ENCODE results near the gene OSBPL5. TPM values are rescaled to one million over a fixed set of nuclear protein-coding genes. Genes with fewer than 3 reads are reported as not detected.

Gene OSBPL5
- polyA plus RNA-seq, 3 donors, result 3.1 to 30.3 (median 6.8) TPM

- peak overlapping the region in 1 of 2 donors; percentile 20 for H3K27ac ChIP-seq (ENCODE audit: low read depth in 1 of 2, low read length in 2 of 2)
- no peak overlapping the region for H2AFZ ChIP-seq (ENCODE audit: insufficient read depth, low read depth, low read length, poor library complexity, severe bottlenecking)
- peaks cover 40 to 70% of the 10 kb centered on the region in 2 donors for H3K36me3 ChIP-seq (replicated peaks in 1 of 2; ENCODE audit: control insufficient read depth in 1 of 2, insufficient read depth in 2 of 2, low read length in 2 of 2)
- H3K4me1 ChIP-seq (ENCODE audit: control insufficient read depth in 1 of 2, insufficient read depth in 2 of 2, low read length in 2 of 2), result peaks cover 4 to 6% of the 10 kb centered on the region in 2 donors
- H3K4me3 ChIP-seq (replicated peaks in 1 of 3; ENCODE audit: low read depth in 2 of 3, low read length in 3 of 3), result no peak overlapping the region
- H3K4me2 ChIP-seq (replicated peaks; ENCODE audit: extremely low read depth, low read length, poor library complexity, severe bottlenecking), result no peak overlapping the region
- Mint-ChIP-seq H3K9me3 (no peaks in the 10 kb centered on the region), H3K27me3 (ENCODE audit: low read depth in 3 of 3) (no peaks in the 10 kb centered on the region), H3K36me3 (peaks cover 28 to 71% of the 10 kb centered on the region in 2 donors), H3K27ac (peak overlapping the region in 1 of 7 donors; percentile 16), H3K4me1 (peaks cover 10% of the 10 kb centered on the region), H3K4me3 (no peak overlapping the region)
- peaks cover 13% of the 10 kb centered on the region for H4K20me1 ChIP-seq (ENCODE audit: insufficient read depth, low read length)
- 80% methylated on average over 13 of the region's 14 CpGs for WGBS (ENCODE audit: insufficient coverage)
- H3K79me2 ChIP-seq (ENCODE audit: insufficient read depth, low read length), result no peaks in the 10 kb centered on the region
- TF ChIP-seq, protein P1, sequence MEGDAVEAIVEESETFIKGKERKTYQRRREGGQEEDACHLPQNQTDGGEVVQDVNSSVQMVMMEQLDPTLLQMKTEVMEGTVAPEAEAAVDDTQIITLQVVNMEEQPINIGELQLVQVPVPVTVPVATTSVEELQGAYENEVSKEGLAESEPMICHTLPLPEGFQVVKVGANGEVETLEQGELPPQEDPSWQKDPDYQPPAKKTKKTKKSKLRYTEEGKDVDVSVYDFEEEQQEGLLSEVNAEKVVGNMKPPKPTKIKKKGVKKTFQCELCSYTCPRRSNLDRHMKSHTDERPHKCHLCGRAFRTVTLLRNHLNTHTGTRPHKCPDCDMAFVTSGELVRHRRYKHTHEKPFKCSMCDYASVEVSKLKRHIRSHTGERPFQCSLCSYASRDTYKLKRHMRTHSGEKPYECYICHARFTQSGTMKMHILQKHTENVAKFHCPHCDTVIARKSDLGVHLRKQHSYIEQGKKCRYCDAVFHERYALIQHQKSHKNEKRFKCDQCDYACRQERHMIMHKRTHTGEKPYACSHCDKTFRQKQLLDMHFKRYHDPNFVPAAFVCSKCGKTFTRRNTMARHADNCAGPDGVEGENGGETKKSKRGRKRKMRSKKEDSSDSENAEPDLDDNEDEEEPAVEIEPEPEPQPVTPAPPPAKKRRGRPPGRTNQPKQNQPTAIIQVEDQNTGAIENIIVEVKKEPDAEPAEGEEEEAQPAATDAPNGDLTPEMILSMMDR (IDR thresholded peaks at IDR 0.05), result no peak
- intact Hi-C loops (cut with micrococcal nuclease), result loop anchor here (5.0 kb wide), 3 partner anchors 54 to 559 kb away; no protein-coding TSS in a partner anchor
- no peak overlapping the region for H3K9ac ChIP-seq (ENCODE audit: insufficient read depth, low read length, poor library complexity, severe bottlenecking)
- H3K9me3 ChIP-seq (replicated peaks in 1 of 2; ENCODE audit: control insufficient read depth in 1 of 2, insufficient read depth in 1 of 2, low read length in 2 of 2), result no peaks in the 10 kb centered on the region
- H3K27me3 ChIP-seq (ENCODE audit: control insufficient read depth in 2 of 2, insufficient read depth in 2 of 2, low read length in 2 of 2), result no peaks in the 10 kb centered on the region
- no peak for DNase-seq
Observed at GRCh38 chr11:3091081-3091845, 73.8 kb downstream of the OSBPL5 start.

DNA sequence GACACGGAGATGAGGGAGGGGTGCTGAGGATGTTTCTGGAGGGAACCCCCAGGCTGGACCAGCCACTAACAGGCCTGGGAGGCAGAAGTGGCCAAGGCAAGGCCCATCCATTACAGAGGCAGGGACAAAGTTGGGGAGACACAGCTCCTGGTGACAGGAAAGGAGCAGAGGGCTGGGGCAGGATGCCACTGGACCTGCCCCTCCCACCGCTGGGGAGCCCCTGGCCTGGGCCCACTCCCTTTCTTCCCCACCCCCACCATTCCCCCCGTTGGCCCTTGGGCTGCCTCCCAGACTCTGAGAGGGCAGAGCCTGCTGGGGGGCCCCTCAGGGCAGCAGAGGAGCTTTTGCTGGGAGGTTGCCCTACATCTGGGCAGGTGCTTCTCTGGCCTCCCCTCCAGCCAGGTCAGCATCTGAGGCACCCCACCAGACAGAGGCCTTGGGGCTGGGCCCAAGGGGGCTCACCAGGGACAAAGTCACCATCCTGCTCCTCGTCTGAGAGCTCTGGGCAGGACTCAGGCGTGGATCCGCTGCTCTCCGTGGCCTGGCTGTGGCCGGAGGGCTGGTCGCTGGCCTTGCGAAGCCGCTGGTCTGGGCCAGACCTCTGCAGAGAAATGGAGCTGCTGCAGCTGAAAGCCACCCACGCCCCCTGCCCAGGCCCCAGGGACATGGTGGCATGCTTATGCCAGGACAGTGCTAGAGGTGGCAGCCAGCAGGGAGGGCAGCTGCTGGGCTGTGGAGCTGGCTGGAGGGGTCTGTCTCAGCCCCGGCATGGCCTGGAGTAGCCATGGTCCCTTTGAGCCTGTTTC is 74.8 kb downstream of the OSBPL5 start:
- Histone ChIP-seq H3K36me3 (replicated peaks in 1 of 2; ENCODE audit: control insufficient read depth in 1 of 2, insufficient read depth in 2 of 2, low read length in 2 of 2) (peaks cover 36 to 60% of the 10 kb centered on the region in 2 donors), H3K4me3 (replicated peaks in 1 of 3; ENCODE audit: low read depth in 2 of 3, low read length in 3 of 3) (no peak overlapping the region), H4K20me1 (ENCODE audit: insufficient read depth, low read length) (peaks cover 13% of the 10 kb centered on the region), H3K79me2 (ENCODE audit: insufficient read depth, low read length) (no peaks in the 10 kb centered on the region), H3K27me3 (ENCODE audit: control insufficient read depth in 2 of 2, insufficient read depth in 2 of 2, low read length in 2 of 2) (no peaks in the 10 kb centered on the region), H3K27ac (ENCODE audit: low read depth in 1 of 2, low read length in 2 of 2) (peak overlapping the region in 1 of 2 donors; percentile 20), H2AFZ (ENCODE audit: insufficient read depth, low read depth, low read length, poor library complexity, severe bottlenecking) (no peak overlapping the region), H3K9ac (ENCODE audit: insufficient read depth, low read length, poor library complexity, severe bottlenecking) (no peak overlapping the region), H3K4me1 (ENCODE audit: control insufficient read depth in 1 of 2, insufficient read depth in 2 of 2, low read length in 2 of 2) (peaks cover 4 to 6% of the 10 kb centered on the region in 2 donors), H3K4me2 (replicated peaks; ENCODE audit: extremely low read depth, low read length, poor library complexity, severe bottlenecking) (no peak overlapping the region), H3K9me3 (replicated peaks in 1 of 2; ENCODE audit: control insufficient read depth in 1 of 2, insufficient read depth in 1 of 2, low read length in 2 of 2) (no peaks in the 10 kb centered on the region)
- H3K27me3 Mint-ChIP-seq (ENCODE audit: low read depth in 3 of 3), result peaks cover 0 to 6% (median 0%) of the 10 kb centered on the region in 3 donors
- no peak for DNase-seq
- WGBS (ENCODE audit: insufficient coverage), result 95% methylated on average over 11 of the region's 13 CpGs
- H3K4me1 Mint-ChIP-seq, result peaks cover 4% of the 10 kb centered on the region
- H3K9me3 Mint-ChIP-seq, result no peaks in the 10 kb centered on the region
- no peak overlapping the region for H3K27ac Mint-ChIP-seq
- peaks cover 22 to 61% of the 10 kb centered on the region in 2 donors for H3K36me3 Mint-ChIP-seq
- TF ChIP-seq, protein P1 (IDR thresholded peaks at IDR 0.05), result no peak
- H3K4me3 Mint-ChIP-seq, result no peak overlapping the region
- intact Hi-C loops (cut with micrococcal nuclease), result loop anchor here (5.0 kb wide), 3 partner anchors 53 to 558 kb away; no protein-coding TSS in a partner anchor
